ENCODE data around the gene TPRG1L. TPM values are rescaled to one million over a fixed set of nuclear protein-coding genes. Genes with fewer than 3 reads are reported as not detected.

Gene TPRG1L
- total RNA-seq, 2 experiments from 2014 or later: 6.7 to 7.2 TPM

DNA sequence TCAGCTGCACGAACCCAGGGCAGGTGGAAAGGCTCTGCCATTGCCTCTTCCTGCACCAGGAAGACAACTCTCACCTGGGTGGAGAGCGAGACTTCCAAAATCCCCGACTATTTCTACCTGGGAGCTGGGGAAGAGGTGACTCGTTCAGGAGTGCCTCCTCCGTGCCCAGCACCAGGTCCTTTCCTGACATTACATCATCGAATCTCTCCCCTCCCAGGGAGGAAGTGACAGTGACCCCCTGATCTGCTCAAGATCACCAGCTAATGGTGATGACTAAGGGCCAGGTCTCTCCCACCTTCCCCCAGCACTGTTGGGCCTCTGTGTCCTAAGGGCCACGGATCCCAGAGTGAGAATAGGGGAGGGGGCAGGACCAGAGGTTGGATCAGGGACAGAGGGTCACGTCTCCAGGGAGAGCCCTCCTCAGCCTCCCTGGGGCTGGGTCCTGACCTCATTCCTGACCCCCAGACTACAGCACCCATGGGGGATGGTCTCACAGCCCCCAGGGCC, 20.3 kb upstream of the TPRG1L start:
- no peak overlapping the region for H3K4me3 Mint-ChIP-seq
- no peak for DNase-seq
- H3K9me3 Mint-ChIP-seq (ENCODE audit: low read depth): no peaks in the 10 kb centered on the region
- no peaks in the 10 kb centered on the region for H3K36me3 Mint-ChIP-seq (ENCODE audit: low read depth)
- H3K27ac Mint-ChIP-seq: no peak overlapping the region
- intact Hi-C loops (cut with DNase I, micrococcal nuclease): no loop called here
- no peak for ATAC-seq
- H3K4me1 Mint-ChIP-seq: no peaks in the 10 kb centered on the region
- POLR2A ChIA-PET: no interaction called here
- H3K27me3 Mint-ChIP-seq: peaks cover 3% of the 10 kb centered on the region
- CTCF ChIA-PET: no interaction called here

DNA sequence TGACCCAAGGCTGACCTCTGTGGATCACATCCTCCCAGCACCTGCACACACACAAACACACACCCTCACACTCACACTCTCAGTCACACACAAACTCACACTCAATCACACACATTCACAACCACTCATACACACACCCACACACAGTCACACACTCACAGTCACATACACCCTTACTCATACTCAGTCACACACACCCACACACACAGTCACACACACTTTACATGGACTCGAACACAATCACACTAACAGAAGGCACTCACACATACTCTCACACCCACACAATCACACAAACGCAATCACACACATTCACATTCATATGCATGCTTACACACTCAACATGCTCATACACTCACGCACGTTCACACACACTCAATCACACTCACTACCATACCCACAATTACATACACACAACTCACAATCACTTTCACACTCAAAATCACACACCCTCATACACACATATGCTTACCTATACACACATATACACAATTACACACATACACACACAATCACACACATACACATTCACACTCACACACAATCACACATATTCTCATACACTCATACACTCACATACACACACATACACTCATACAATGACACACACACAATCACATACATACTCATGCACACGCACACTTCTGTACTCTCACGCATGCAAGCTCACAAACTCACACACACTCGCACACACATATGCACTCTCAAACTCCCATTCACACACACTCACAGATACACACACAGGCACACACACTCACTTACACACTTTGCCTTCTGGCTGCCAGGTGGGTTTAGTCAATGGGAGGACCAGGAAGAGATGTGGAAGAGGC, 19.6 kb upstream of the TPRG1L start:
- peaks cover 3% of the 10 kb centered on the region for H3K27me3 Mint-ChIP-seq
- no peak overlapping the region for H3K27ac Mint-ChIP-seq
- DNase-seq (no peak), ATAC-seq (no peak)
- no peak overlapping the region for H3K4me3 Mint-ChIP-seq
- intact Hi-C loops (cut with DNase I, micrococcal nuclease): no loop called here
- H3K9me3 Mint-ChIP-seq (ENCODE audit: low read depth): no peaks in the 10 kb centered on the region
- ChIA-PET CTCF (no interaction called here), POLR2A (no interaction called here)
- H3K4me1 Mint-ChIP-seq: no peaks in the 10 kb centered on the region
- no peaks in the 10 kb centered on the region for H3K36me3 Mint-ChIP-seq (ENCODE audit: low read depth)

DNA sequence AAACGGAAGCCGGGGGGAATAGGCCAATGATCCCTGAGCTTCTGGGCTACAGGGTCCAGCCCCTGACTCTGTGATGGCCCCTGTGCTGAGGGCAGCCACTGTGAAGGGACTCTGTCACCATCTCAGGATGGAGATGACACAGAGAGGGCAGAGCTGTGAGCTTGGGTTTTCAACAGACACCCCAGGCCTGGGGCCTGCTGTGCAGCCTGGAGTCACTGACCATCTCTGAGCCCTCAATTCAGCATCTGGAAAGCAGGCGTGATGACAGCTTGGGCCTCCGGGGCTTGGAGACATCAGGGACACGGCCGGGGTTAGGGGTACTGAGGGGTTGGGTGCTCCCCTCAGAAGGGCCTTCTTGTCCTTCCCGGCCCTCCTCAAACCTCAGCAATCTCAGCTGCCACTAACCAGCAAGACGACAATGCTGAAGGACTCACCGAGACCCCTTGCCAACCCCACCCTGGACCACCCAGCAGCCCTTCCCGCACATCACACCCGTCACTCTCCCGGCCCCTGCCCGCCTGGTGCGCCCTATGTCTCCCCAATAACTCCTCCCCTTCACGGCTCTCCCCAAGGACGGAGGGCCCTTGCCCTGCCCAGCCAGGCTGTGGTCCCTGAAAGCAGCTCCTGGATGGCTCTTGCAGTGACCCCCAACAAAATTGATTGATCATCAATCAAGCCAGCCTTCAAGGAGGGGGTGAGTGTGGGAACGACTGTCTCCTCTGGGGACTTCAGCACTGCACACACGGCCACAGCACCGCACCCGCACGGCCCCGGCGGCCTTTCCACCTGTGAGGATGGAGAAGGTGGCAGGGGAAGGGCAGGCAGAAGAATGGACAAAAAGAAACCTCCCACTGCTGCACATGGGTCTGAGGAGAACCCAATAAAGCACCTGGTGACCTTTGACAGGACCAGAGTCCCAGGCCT, 17.8 kb upstream of the TPRG1L start:
- peaks cover 11% of the 10 kb centered on the region for H3K27me3 Mint-ChIP-seq
- ChIA-PET CTCF (interaction anchor here (1.4 kb wide), 1 partner anchor 44 kb away, joined by 3 read pairs; no protein-coding TSS in a partner anchor), POLR2A (no interaction called here)
- no peaks in the 10 kb centered on the region for H3K9me3 Mint-ChIP-seq (ENCODE audit: low read depth)
- DNase-seq (no peak), ATAC-seq (no peak)
- peaks cover 5% of the 10 kb centered on the region for H3K4me1 Mint-ChIP-seq
- intact Hi-C loops (cut with DNase I, micrococcal nuclease): no loop called here
- H3K4me3 Mint-ChIP-seq: no peak overlapping the region
- H3K36me3 Mint-ChIP-seq (ENCODE audit: low read depth): no peaks in the 10 kb centered on the region
- H3K27ac Mint-ChIP-seq: no peak overlapping the region

DNA sequence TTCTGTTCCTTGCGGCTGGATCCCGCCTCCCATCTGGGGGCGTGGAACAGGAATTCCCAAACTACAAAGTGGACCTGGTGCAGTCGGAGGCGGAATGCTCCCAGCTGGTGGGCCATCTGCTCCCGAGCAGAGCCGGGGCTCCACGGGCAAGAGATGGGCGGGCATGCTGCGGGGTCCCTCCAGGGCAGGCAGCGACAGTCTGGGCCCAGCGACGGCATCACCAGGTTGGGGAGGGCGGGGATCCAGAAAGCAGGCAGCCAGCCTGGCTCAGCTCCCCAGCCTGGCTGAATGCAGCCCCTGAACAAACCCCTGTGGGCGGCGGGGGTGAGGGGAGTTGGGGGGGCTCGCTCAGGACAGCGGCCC, 17.1 kb upstream of the TPRG1L start:
- POLR2A ChIA-PET: no interaction called here
- ATAC-seq (no peak), DNase-seq (no peak)
- peaks cover 5% of the 10 kb centered on the region for H3K4me1 Mint-ChIP-seq
- H3K27me3 Mint-ChIP-seq: peaks cover 13% of the 10 kb centered on the region
- CTCF ChIA-PET: interaction anchor here (1.4 kb wide), 1 partner anchor 11 kb away, joined by 3 read pairs; no protein-coding TSS in a partner anchor
- no peaks in the 10 kb centered on the region for H3K9me3 Mint-ChIP-seq (ENCODE audit: low read depth)
- no peak overlapping the region for H3K27ac Mint-ChIP-seq
- no peaks in the 10 kb centered on the region for H3K36me3 Mint-ChIP-seq (ENCODE audit: low read depth)
- intact Hi-C loops (cut with DNase I, micrococcal nuclease): no loop called here
- H3K4me3 Mint-ChIP-seq: no peak overlapping the region

DNA sequence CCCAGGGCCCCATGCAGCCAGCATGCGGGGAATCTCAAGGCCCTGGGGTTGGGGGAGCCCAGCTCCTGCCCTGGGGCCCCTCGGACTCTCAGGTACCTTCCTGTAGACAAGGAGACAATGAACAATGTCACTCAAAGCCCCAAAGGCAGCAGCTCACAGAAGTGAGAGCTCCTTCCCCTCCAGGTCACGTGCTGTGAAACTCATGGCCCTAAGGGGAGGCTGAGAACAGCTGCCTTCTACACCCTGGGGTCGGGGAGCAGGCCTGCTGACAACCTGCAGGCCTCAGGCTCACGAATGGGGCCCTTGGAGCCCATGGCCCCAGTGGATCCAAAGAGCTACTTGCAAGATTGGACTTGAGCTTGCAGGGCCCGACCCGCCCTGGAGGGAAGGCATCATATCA, 16.7 kb upstream of the TPRG1L start:
- CTCF ChIA-PET: interaction anchor here (0.5 to 1.4 kb wide), 2 partner anchors 11 to 17 kb away, joined by 3 read pairs; no protein-coding TSS in a partner anchor
- Mint-ChIP-seq H3K36me3 (ENCODE audit: low read depth) (no peaks in the 10 kb centered on the region), H3K27ac (no peak overlapping the region), H3K27me3 (peaks cover 13% of the 10 kb centered on the region), H3K9me3 (ENCODE audit: low read depth) (no peaks in the 10 kb centered on the region), H3K4me3 (no peak overlapping the region), H3K4me1 (peaks cover 5% of the 10 kb centered on the region)
- no peak for DNase-seq
- ATAC-seq: no peak
- intact Hi-C loops (cut with DNase I, micrococcal nuclease): no loop called here
- POLR2A ChIA-PET: no interaction called here

DNA sequence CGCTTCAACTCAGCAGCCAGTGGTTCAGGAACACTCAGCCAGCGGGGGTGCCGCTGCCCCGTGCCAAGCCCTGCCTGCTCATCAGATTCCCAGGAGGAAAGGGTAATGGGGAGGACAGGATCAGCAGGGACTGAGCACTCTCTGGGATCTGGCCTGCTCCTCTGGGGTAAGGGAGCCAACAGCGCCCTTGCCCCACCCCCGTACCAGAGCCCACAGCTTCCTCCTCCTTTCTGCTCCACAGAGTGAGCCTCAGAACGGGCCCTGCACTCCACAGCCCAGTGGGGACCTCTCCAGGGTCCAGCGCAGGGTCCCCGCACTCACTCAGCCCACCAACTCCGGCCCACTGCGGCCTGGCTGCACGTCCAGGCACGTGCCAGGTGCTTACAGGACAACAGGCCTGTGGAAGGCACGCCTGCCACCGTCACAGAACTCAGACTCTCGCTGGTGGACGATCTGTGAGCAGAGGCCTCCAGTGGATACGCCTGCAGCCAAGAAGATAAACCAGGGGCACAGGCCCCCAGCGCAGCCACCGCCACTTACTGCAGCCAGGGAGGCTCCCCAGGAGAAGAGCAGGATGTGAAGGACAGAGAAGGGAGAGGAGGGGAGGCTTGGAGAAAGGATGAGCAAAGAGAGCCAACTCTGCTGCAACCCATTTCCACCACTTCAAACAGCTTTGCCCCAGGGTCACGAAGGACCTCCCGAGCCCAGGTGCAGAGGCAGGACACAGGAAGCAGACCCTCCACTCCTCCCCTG, 15.6 kb upstream of the TPRG1L start:
- DNase-seq (no peak), ATAC-seq (no peak)
- H3K9me3 Mint-ChIP-seq (ENCODE audit: low read depth): no peaks in the 10 kb centered on the region
- intact Hi-C loops (cut with DNase I, micrococcal nuclease): no loop called here
- ChIA-PET POLR2A (no interaction called here), CTCF (interaction anchor here (1.4 kb wide), 1 partner anchor 10 kb away, joined by 3 read pairs; no protein-coding TSS in a partner anchor)
- H3K4me3 Mint-ChIP-seq: no peak overlapping the region
- H3K4me1 Mint-ChIP-seq: peaks cover 5% of the 10 kb centered on the region
- H3K36me3 Mint-ChIP-seq (ENCODE audit: low read depth): no peaks in the 10 kb centered on the region
- peaks cover 16% of the 10 kb centered on the region for H3K27me3 Mint-ChIP-seq
- no peak overlapping the region for H3K27ac Mint-ChIP-seq

DNA sequence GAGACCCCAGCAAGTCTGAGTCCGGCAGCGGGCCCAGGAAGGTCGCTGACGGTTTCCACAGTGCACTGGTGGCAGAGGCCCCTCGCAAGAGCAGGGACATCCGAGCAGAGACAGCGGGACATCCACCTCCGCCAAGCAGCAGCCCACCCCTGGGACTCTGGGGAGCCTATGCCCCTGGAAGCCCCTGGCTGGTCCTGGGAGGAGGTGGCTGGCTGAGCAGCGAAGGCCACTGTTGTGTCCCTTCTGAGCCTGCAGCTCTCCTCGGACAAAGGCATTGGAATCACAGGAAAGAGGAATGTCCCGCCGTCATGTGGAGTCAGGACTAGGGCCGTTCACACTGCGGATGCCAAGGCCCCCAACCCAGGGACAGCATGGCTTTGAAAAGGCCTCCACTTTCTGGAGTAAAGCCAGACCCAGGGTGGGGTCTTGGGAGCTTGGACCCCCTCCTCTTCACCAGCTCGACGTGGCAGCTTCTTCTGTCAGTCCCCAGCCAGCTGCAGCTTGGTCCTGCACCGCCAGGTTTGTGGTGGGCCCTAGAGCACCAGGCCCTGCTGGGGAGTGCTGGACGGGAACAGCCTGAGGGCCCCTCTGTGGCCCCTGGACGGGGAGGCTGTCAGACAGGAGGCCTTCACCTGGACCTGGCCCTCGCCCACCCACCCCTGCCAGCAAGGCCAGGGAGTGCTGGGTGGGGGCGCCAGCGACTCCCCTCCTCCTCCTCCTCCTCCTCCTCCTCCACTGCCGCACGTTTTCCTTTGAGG, 14.9 kb upstream of the TPRG1L start:
- Mint-ChIP-seq H3K36me3 (ENCODE audit: low read depth) (no peaks in the 10 kb centered on the region), H3K27ac (no peak overlapping the region), H3K27me3 (peaks cover 16% of the 10 kb centered on the region), H3K9me3 (ENCODE audit: low read depth) (no peaks in the 10 kb centered on the region), H3K4me1 (peaks cover 5% of the 10 kb centered on the region), H3K4me3 (no peak overlapping the region)
- intact Hi-C loops (cut with DNase I, micrococcal nuclease): no loop called here
- ChIA-PET CTCF (no interaction called here), POLR2A (no interaction called here)
- ATAC-seq (no peak), DNase-seq (no peak)

DNA sequence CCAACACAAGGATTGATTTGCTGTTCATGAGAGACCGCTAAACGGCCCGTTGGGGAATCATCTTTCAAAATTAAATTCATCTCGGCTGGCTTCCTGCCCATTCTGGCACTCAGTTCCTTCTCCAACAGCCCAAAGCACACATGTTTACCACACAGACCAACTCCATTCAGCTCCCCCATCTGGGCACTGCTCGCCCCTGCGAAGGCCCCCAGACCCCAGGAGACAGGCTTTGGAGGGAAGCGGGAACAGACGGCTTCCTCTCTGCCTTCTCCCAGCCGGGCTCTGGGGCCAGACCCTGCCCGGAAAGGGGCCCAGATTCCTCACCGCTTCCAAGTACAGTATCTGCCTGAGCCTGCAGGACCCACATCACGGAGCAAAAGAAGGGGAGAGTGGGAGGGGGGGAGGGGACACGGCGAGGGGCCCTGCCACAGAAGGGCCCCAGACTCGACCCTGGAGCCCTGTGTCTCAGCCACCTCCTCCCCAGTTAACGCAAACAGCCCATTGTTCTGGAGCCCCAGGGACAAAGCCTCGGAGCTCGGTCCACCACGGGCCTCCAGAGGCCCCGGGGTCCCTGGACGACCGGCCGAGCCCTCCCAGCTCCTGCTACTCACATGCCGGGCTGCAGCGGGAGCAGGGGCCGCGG, 14.2 kb upstream of the TPRG1L start:
- Mint-ChIP-seq H3K4me1 (peaks cover 5% of the 10 kb centered on the region), H3K36me3 (ENCODE audit: low read depth) (no peaks in the 10 kb centered on the region), H3K27me3 (peaks cover 16% of the 10 kb centered on the region), H3K4me3 (peak overlapping the region; percentile 38), H3K27ac (no peak overlapping the region), H3K9me3 (ENCODE audit: low read depth) (no peaks in the 10 kb centered on the region)
- no peak for ATAC-seq
- ChIA-PET POLR2A (no interaction called here), CTCF (no interaction called here)
- intact Hi-C loops (cut with DNase I, micrococcal nuclease): loop anchor here in 1 of 2 experiments (1.0 kb wide), 1 partner anchor 14 kb away; no protein-coding TSS in a partner anchor
- no peak for DNase-seq

DNA sequence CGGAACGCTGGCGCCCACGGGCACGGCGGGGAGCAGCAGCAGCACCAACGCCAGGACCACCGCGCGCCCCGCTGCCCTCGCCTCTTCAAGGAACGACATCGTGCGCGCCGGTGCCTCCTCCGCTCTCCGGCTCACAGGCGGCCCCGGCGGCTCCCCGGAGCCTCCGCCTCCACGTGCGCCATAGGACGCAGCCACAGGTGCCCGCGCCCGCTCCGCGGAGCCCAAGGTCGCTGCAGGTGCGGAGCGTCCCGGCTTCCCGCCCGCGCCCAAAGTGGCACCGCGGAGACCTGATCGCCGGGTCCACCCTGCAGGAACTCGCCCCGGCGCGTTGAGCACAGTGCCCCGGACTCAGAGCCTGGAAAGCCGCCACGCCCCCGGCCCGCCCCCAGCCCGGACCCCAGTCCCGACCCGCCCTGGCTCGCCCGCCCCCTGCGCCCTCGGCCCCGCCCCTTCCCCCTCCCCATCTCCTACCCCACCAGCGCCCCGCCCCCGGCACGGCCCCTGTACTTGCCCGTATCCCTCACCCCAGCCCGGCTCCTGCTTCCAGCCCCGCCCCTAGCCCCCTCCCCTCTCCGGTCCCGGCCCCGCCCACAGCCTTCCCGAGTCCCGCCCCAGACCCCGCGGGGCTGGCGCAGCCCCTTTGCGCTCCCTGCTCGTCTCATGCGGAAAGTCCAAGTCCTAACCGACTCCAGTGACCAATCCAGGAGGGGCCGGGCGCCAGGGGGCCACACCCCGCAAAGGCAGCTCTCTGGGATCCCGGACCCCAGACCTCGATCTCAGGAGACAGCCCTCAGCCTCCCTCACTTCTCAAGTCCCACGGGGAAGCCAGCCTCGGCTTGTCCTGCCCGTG, 13.4 kb upstream of the TPRG1L start, which contains the start of gene MEGF6:
Gene MEGF6 (minus strand): TSS at position 339 of the 850 bp plus-strand sequence. CDS start 240 bp downstream, at position 99.
- POLR2A ChIA-PET: no interaction called here

More for the DNA sequence above, 13.4 kb upstream of the TPRG1L start, which contains the start of gene MEGF6:
- CTCF ChIA-PET: interaction anchor here (0.6 to 0.7 kb wide), 2 partner anchors 13 to 69 kb away, joined by 3 read pairs; no protein-coding TSS in a partner anchor
- H3K27ac Mint-ChIP-seq: no peak within 1 kb of the TSS
- peak; percentile 67 for ATAC-seq
- intact Hi-C loops (cut with DNase I, micrococcal nuclease): loop anchor here in 1 of 2 experiments (1.0 kb wide), 1 partner anchor 13 kb away; no protein-coding TSS in a partner anchor
- H3K9me3 Mint-ChIP-seq (ENCODE audit: low read depth): no peaks in the 10 kb centered on the region
- H3K4me3 Mint-ChIP-seq: peak within 1 kb of the TSS; percentile 63
- peak; percentile 72 for DNase-seq
- peaks cover 5% of the 10 kb centered on the region for H3K4me1 Mint-ChIP-seq
- H3K36me3 Mint-ChIP-seq (ENCODE audit: low read depth): no peaks in the 10 kb centered on the region
- peaks cover 16% of the 10 kb centered on the region for H3K27me3 Mint-ChIP-seq

Measured in activated CD4-positive, alpha-beta T cell treated with anti-CD3 and anti-CD28 coated beads for 36 hours (primary cell).